ENCODE measurements around the gene FOS. TPM values are rescaled to one million over a fixed set of nuclear protein-coding genes. Genes with fewer than 3 reads are reported as not detected.
A peak's percentile ranks its signal among the peaks of the same experiment; 100 is the strongest.

Gene FOS
- total and polyA plus RNA-seq, 2 experiments from 2014 or later: 47.3 to 54.8 TPM

GRCh38 chr14:75298187-75298965 is 19.7 kb downstream of the FOS start:
- ATAC-seq: no peak
- Histone ChIP-seq H3K27me3 (ENCODE audit: insufficient read depth) (no peaks in the 10 kb centered on the region), H3K4me2 (no peak overlapping the region), H3K79me2 (replicated peaks; ENCODE audit: insufficient read depth) (no peaks in the 10 kb centered on the region), H3K4me1 (ENCODE audit: insufficient read depth) (peaks cover 13% of the 10 kb centered on the region), H3K4me3 (no peak overlapping the region), H3K9me2 (ENCODE audit: insufficient read depth) (no peaks in the 10 kb centered on the region), H3K27ac (ENCODE audit: low read depth) (no peak overlapping the region), H4K20me1 (replicated peaks; ENCODE audit: insufficient read depth) (no peaks in the 10 kb centered on the region), H3K36me3 (ENCODE audit: insufficient read depth) (no peaks in the 10 kb centered on the region), H2AFZ (0 out of 2 replicates have a peak overlapping the region, but pooled peaks have one; percentile 18), H3F3A (replicated peaks; ENCODE audit: low read depth) (peaks cover 5% of the 10 kb centered on the region; the same call in 1 of the 2 replicates)
- no peak overlapping the region for H3K4me3 Mint-ChIP-seq
- no peak for TF ChIP-seq NANOG (IDR thresholded peaks at IDR 0.05; ENCODE audit: borderline replicate concordance)
- H3K36me3 Mint-ChIP-seq (ENCODE audit: low read depth): no peaks in the 10 kb centered on the region
- H3K27me3 Mint-ChIP-seq (ENCODE audit: insufficient read depth, low read depth, poor library complexity): peaks cover 19% of the 10 kb centered on the region
- no peak overlapping the region for H3K27ac Mint-ChIP-seq
- no peak for DNase-seq (ENCODE audit: low spot score)
- no peaks in the 10 kb centered on the region; the same call in 2 of the 3 replicates for H3K9me3 Mint-ChIP-seq
- peaks cover 13% of the 10 kb centered on the region for H3K4me1 Mint-ChIP-seq

- no peak overlapping the region for H3K4me3 Mint-ChIP-seq
- no peak overlapping the region for H3K27ac Mint-ChIP-seq
- Histone ChIP-seq H3K4me2 (no peak overlapping the region), H3K27ac (ENCODE audit: low read depth) (no peak overlapping the region), H4K20me1 (replicated peaks; ENCODE audit: insufficient read depth) (no peaks in the 10 kb centered on the region), H3K9me2 (ENCODE audit: insufficient read depth) (no peaks in the 10 kb centered on the region), H3F3A (replicated peaks; ENCODE audit: low read depth) (peaks cover 5% of the 10 kb centered on the region; the same call in 1 of the 2 replicates), H3K4me3 (no peak overlapping the region), H3K4me1 (ENCODE audit: insufficient read depth) (peaks cover 12% of the 10 kb centered on the region), H3K79me2 (replicated peaks; ENCODE audit: insufficient read depth) (no peaks in the 10 kb centered on the region), H2AFZ (0 out of 2 replicates have a peak overlapping the region, but pooled peaks have one; percentile 18), H3K36me3 (ENCODE audit: insufficient read depth) (no peaks in the 10 kb centered on the region), H3K27me3 (ENCODE audit: insufficient read depth) (no peaks in the 10 kb centered on the region)
- peaks cover 14% of the 10 kb centered on the region for H3K4me1 Mint-ChIP-seq
- H3K9me3 Mint-ChIP-seq: no peaks in the 10 kb centered on the region; the same call in 2 of the 3 replicates
- ATAC-seq (no peak), DNase-seq (ENCODE audit: low spot score) (no peak)
- peaks cover 23% of the 10 kb centered on the region for H3K27me3 Mint-ChIP-seq (ENCODE audit: insufficient read depth, low read depth, poor library complexity)
- H3K36me3 Mint-ChIP-seq (ENCODE audit: low read depth): no peaks in the 10 kb centered on the region
- no peak for TF ChIP-seq EZH2phosphoT487 (IDR thresholded peaks at IDR 0.05; ENCODE audit: unreplicated experiment)
- TF ChIP-seq CREB1 (CRISPR knock-in tag; IDR thresholded peaks at IDR 0.05; ENCODE audit: low read depth): no peak
- no peak for TF ChIP-seq CTCF (conservative IDR thresholded peaks at IDR 0.05; ENCODE audit: low read depth in 2 of 2)
- no peak for TF ChIP-seq ZNF331 (CRISPR knock-in tag; IDR thresholded peaks at IDR 0.05; ENCODE audit: low read depth)
These were observed 20.4 kb downstream of the FOS start for GRCh38 chr14:75299059-75299458.

GRCh38 chr14:75299576-75299975 is 20.9 kb downstream of the FOS start:
- H3K27ac Mint-ChIP-seq: no peak overlapping the region
- H3K27me3 Mint-ChIP-seq (ENCODE audit: insufficient read depth, low read depth, poor library complexity): peaks cover 23% of the 10 kb centered on the region
- no peaks in the 10 kb centered on the region for H3K27me3 ChIP-seq (ENCODE audit: insufficient read depth)
- H2AFZ ChIP-seq: no peak overlapping the region
- no peak overlapping the region for H3K27ac ChIP-seq (ENCODE audit: low read depth)
- H3K36me3 Mint-ChIP-seq (ENCODE audit: low read depth): no peaks in the 10 kb centered on the region
- no peak for ATAC-seq
- no peaks in the 10 kb centered on the region for H3K36me3 ChIP-seq (ENCODE audit: insufficient read depth)
- peaks cover 2% of the 10 kb centered on the region; the same call in 1 of the 2 replicates for H3F3A ChIP-seq (replicated peaks; ENCODE audit: low read depth)
- no peaks in the 10 kb centered on the region for H4K20me1 ChIP-seq (replicated peaks; ENCODE audit: insufficient read depth)
- DNase-seq (ENCODE audit: low spot score): no peak
- peaks cover 11% of the 10 kb centered on the region for H3K4me1 ChIP-seq (ENCODE audit: insufficient read depth)
- no peak overlapping the region for H3K4me2 ChIP-seq
- no peaks in the 10 kb centered on the region for H3K79me2 ChIP-seq (replicated peaks; ENCODE audit: insufficient read depth)
- H3K9me2 ChIP-seq (ENCODE audit: insufficient read depth): no peaks in the 10 kb centered on the region
- H3K4me3 ChIP-seq: no peak overlapping the region
- peaks cover 14% of the 10 kb centered on the region for H3K4me1 Mint-ChIP-seq
- H3K9me3 Mint-ChIP-seq: no peaks in the 10 kb centered on the region; the same call in 2 of the 3 replicates
- H3K4me3 Mint-ChIP-seq: no peak overlapping the region
- TF ChIP-seq STAT1 (IDR thresholded peaks at IDR 0.05; ENCODE audit: unreplicated experiment) (no peak), JUNB (IDR thresholded peaks at IDR 0.05; ENCODE audit: unreplicated experiment) (no peak), POLR2AphosphoS5 (IDR thresholded peaks at IDR 0.05; ENCODE audit: low read depth) (no peak), ZNF331 (CRISPR knock-in tag; IDR thresholded peaks at IDR 0.05; ENCODE audit: low read depth) (no peak), REST (IDR thresholded peaks at IDR 0.05; ENCODE audit: unreplicated experiment) (no peak), ETS1 (IDR thresholded peaks at IDR 0.05) (no peak), EZH2 (IDR thresholded peaks at IDR 0.05; ENCODE audit: low read depth, unreplicated experiment) (no peak)

Data from GM23338 (cell line).